ENCODE measurements around the gene ERBB2. TPM values are rescaled to one million over a fixed set of nuclear protein-coding genes. Genes with fewer than 3 reads are reported as not detected.
A peak's percentile ranks its signal among the peaks of the same experiment; 100 is the strongest.

ERBB2 gene
- total and polyA plus RNA-seq, 2 of the 13 experiments (the other 11 are each of a cell fraction or from before 2014, with no cell fraction given), result 57.7 to 64.1 TPM

DNA sequence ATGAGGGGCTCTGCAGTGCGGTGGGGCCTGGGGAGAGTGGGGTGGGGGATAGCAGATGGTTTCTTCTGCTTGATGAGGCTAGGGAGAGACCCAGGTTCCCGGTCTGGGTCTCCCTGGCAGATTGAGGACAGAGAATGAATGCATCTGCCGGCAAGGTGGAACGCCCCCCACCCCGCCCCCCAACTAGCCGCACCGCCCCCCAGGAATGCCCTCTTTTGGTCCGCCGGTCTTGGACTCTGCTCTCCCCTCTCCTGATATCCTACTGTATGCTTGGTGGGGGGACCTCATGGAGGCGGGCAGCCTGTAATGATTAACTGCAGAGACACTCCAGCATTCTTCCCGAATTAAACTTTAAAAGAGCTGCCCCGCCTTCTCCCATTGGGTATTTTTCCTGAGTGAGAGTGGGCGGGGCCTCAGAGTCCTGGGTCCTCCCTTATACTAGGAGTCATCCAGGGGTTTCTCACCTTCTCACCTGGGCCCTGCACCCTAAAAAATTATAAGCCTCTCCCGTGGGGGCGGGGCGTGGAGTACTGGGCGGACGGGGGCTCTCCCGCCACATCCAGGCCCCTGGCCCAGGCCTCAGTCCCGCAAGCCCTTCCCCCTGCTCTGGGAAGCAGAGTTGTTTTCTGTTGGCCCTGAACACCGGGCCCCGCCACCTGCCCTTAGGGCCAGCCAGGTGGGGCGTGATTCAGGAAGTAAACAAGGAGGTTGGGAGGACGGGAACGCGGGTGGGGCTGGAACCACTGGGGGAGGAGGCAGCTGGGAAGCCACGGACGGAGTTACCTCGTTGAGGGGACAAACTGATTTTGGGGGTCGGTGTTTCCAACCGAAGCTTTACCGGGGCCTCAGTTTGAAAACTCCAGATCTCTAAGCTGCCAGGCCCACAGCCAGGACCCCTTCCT lies 39.4 kb downstream of the ERBB2 start (continued):
- peak; percentile 50 for TF ChIP-seq AGO1 (IDR thresholded peaks at IDR 0.05; ENCODE audit: low read depth, low read length, poor library complexity, severe bottlenecking)
- TF ChIP-seq POLR2AphosphoS2 (IDR thresholded peaks at IDR 0.05; ENCODE audit: low read depth, low read length), result no peak
- TF ChIP-seq, protein P1, sequence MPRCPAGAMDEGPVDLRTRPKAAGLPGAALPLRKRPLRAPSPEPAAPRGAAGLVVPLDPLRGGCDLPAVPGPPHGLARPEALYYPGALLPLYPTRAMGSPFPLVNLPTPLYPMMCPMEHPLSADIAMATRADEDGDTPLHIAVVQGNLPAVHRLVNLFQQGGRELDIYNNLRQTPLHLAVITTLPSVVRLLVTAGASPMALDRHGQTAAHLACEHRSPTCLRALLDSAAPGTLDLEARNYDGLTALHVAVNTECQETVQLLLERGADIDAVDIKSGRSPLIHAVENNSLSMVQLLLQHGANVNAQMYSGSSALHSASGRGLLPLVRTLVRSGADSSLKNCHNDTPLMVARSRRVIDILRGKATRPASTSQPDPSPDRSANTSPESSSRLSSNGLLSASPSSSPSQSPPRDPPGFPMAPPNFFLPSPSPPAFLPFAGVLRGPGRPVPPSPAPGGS (CRISPR knock-in tag; IDR thresholded peaks at IDR 0.05), result peak; percentile 83
- peak; percentile 85 for TF ChIP-seq KAT8 (CRISPR knock-in tag; IDR thresholded peaks at IDR 0.05)
- peak; percentile 32; the same call in 1 of the 2 replicates for TF ChIP-seq NFATC3 (CRISPR knock-in tag; IDR thresholded peaks at IDR 0.05)
- TF ChIP-seq TP53 (CRISPR knock-in tag; conservative IDR thresholded peaks at IDR 0.05), result 0 out of 2 replicates have a peak, but pooled peaks have one; percentile 76
- peak; percentile 95 for TF ChIP-seq SRF (IDR thresholded peaks at IDR 0.05; ENCODE audit: low read depth, low read length)
- TF ChIP-seq MLX (CRISPR knock-in tag; IDR thresholded peaks at IDR 0.05), result peak; percentile 98
- TF ChIP-seq, protein P2, sequence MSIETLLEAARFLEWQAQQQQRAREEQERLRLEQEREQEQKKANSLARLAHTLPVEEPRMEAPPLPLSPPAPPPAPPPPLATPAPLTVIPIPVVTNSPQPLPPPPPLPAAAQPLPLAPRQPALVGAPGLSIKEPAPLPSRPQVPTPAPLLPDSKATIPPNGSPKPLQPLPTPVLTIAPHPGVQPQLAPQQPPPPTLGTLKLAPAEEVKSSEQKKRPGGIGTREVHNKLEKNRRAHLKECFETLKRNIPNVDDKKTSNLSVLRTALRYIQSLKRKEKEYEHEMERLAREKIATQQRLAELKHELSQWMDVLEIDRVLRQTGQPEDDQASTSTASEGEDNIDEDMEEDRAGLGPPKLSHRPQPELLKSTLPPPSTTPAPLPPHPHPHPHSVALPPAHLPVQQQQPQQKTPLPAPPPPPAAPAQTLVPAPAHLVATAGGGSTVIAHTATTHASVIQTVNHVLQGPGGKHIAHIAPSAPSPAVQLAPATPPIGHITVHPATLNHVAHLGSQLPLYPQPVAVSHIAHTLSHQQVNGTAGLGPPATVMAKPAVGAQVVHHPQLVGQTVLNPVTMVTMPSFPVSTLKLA (IDR thresholded peaks at IDR 0.05), result peak; percentile 63
- TF ChIP-seq PCBP1 (IDR thresholded peaks at IDR 0.05; ENCODE audit: borderline replicate concordance, low read depth, low read length), result peak; percentile 90; the same call in 1 of the 2 replicates
- TF ChIP-seq ZSCAN30 (CRISPR knock-in tag; IDR thresholded peaks at IDR 0.05), result no peak
- TF ChIP-seq NR2F2 (IDR thresholded peaks at IDR 0.05; ENCODE audit: borderline replicate concordance, low read depth), result peak; percentile 66; the same call in 1 of the 2 replicates
